Renal pelvis (tissue), 12 donors: Measurements from ENCODE around the gene DRC1. TPM values are rescaled to one million over a fixed set of nuclear protein-coding genes. Genes with fewer than 3 reads are reported as not detected.
"Not testable (repeated sequence)": the region's sequence is repeated elsewhere in the genome, so short reads cannot be mapped to it uniquely, and the experiment has no call there.

Experiments
- DNase-seq: peaks from one replicate; pipeline ENCODE4 v3.0.0-alpha.2; 2013
- long read RNA-seq, 16 experiments: transcript quantifications; one replicate each; lab custom pipeline, GENCODE V29; 2026
- polyA plus RNA-seq, 3 donors: library from polyadenylated mRNA; unstranded; fragments of 120-200 nt; gene quantifications; one replicate each; pipeline ENCODE4 v1.2.1, GENCODE V29; 2013; ENCODE audit not compliant: insufficient read length in 3 of 3

Gene DRC1
- polyA plus RNA-seq: 1 to 10 TPM; 1.8 to 4.6 (median 2.1) TPM
- long read RNA-seq, donor 1: 0 reads
- long read RNA-seq, donor 2: 0 reads
- long read RNA-seq, donor 3: 0 reads
- long read RNA-seq, donor 4, partial matches to known transcripts: 0 of 1 reads
- long read RNA-seq, donor 4, other reads (novel, unspliced or antisense): 0 of 1 reads
- long read RNA-seq, donor 5: 0 reads
- long read RNA-seq, donor 6: 0 reads
- long read RNA-seq, donor 7: 0 reads
- long read RNA-seq, donor 8: 0 reads
- long read RNA-seq, donor 9: 0 reads
- long read RNA-seq, donor 10: 0 reads
- long read RNA-seq, donor 11: 0 reads
- long read RNA-seq, donor 12: 0 reads
- long read RNA-seq, donor 13: 0 reads
- long read RNA-seq, donor 14: 0 reads
- long read RNA-seq, donor 15, partial matches to known transcripts: 0 of 1 reads
- long read RNA-seq, donor 15, other reads (novel, unspliced or antisense): 0 of 1 reads
- long read RNA-seq, donor 16, partial matches to known transcripts: 0 of 2 reads
- long read RNA-seq, donor 16, other reads (novel, unspliced or antisense): 0 of 2 reads

GRCh38 chr2:26401739-26402541 is at the start of gene DRC1:
Gene DRC1 (plus strand): TSS chr2:26401920. CDS start chr2:26401990, 70 bp downstream.
- peak; percentile 88 for DNase-seq

DNA sequence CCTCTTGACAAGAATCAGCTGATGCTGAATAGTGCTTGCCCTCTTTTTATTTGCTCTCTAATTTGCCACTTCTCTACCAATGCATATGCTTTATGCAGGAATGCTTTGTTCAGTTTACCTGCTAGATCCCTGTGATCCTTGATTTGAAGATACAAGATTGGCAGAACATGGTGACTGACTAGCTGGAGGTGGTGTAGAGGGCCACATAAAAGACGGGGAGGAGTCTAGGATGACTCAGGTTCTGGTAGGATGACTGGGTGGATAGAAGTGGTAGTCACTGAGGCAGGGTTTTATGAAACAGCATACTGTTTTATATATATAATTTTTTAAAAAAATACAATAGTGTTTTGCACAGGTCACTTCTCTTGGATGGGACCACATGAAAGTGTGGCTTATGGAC is 48.8 kb upstream of the DRC1 start:
- DNase-seq: no peak

GRCh38 chr2:26354469-26354868 is 47.3 kb upstream of the DRC1 start:
- DNase-seq: not testable (repeated sequence)

DNA sequence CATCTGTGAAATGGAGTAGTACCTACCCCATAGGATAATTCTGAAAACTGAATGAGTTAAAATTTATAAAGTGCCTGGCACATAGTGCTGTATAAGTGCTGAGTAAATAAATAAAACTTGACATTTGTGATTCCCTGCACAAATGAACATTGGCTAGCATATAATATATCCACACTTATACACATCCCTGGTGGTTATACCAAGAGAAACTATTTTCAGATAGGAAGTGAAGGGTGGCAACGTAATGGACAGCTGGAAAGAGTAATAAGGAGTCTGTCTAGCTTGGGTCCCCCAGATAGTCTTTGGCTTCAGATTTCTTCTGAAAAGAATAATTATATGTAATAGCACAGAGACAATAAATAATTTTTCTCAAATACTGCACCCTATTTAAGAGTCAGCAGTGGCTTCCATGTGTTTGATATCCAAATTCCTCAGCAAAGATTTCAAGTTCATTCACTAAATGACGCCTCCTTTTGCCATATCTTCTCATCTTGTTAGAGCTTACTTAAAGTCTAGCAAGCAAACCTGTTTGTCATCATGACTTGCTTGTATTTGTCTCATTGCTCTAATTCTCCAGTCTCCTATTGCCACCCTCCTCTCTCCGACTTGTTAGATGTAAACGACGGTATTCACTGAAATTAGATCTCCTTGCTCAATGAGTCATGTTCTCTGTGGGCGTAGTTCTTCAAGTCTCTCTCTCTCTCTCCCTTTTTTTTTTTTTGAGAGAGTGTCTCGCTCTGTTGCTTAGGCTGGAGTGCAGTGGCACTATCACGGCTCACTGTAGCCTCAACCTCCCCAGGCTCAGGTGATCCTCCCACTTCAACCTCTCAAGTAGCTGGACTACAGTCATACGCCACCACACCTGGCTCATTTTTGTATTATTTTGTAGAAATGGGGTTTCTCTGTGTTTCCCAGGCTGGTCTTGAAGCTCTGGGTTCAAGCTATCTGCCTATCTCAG is 46.4 kb upstream of the DRC1 start:
- DNase-seq: peak; percentile 84

DNA sequence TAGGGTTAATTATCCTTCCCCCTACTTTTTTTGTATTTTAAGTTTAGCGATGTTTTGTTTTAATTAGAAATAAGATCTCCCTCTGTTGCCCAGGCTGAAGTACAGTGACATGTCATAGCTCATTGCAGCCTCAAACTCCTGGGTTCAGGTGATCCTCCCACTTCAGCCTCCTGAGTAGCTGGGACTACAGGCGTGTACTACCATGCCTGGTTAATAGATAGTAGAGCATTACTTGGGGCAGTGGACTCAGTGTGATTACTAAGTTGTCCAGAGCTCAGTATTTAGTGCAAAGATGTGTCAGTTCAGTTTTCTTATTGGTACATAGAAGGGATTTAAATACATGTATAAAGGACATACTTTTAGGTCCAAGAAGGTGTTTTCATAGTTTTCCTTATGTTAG is 45.6 kb upstream of the DRC1 start:
- no peak for DNase-seq

GRCh38 chr2:26356771-26357170 is 44.9 kb upstream of the DRC1 start:
- no peak for DNase-seq

- no peak for DNase-seq
Measured at GRCh38 chr2:26359886-26360473, 41.7 kb upstream of the DRC1 start.

- no peak for DNase-seq
Measured at GRCh38 chr2:26363323-26363722, 38.4 kb upstream of the DRC1 start.

DNA sequence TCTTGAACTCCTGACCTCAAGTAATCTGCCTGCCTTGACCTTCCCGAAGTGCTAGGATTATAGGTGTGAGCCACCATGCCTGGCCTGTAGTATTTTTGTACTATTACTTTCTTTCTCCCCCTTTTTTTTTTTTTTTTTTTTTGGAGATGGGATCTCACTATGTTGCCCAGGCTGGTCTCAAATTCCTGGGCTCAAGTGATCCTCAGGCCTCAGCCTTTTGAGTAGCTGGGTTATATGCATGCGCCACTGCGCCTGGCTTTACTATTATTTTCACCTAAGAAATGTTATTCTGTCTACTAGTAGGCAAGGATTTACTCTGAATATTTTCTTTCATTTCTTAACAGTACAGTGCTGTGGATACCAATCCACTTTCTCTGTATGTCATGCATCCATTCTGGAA is 37.8 kb upstream of the DRC1 start:
- DNase-seq: no peak

DNA sequence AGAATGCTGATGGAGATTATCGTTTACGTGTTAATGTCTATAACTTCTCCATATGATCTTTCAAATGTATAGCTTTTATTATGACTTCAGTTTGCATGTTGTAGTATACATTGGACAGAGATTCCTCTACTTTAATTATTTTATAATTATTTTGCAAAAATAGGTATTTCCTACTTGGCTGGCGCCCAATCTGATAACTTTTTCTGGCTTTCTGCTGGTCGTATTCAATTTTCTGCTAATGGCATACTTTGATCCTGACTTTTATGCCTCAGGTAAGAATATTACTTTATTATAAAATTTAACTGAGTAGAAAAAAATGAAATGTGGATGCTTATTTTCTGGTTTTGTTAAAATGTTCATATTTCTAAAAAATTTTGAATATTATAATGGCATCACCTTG is 37.1 kb upstream of the DRC1 start:
- no peak for DNase-seq

GRCh38 chr2:26366957-26367356 is 34.8 kb upstream of the DRC1 start:
- DNase-seq: no peak

GRCh38 chr2:26369664-26370063 is 32.1 kb upstream of the DRC1 start:
- DNase-seq: not testable (repeated sequence)

DNA sequence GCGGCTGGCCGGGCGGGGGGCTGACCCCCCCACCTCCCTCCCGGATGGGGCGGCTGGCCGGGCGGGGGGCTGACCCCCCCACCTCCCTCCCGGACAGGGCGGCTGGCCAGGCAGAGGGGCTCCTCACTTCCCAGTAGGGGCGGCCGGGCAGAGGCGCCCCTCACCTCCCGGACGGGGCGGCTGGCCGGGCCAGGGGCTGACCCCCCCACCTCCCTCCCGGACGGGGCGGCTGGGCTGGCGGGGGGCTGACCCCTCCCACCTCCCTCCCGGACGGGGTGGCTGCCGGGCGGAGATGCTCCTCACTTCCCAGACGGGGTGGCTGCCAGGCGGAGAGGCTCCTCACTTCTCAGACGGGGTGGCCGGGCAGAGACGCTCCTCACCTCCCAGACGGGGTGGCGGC is 30.8 kb upstream of the DRC1 start:
- DNase-seq: not testable (repeated sequence)

DNA sequence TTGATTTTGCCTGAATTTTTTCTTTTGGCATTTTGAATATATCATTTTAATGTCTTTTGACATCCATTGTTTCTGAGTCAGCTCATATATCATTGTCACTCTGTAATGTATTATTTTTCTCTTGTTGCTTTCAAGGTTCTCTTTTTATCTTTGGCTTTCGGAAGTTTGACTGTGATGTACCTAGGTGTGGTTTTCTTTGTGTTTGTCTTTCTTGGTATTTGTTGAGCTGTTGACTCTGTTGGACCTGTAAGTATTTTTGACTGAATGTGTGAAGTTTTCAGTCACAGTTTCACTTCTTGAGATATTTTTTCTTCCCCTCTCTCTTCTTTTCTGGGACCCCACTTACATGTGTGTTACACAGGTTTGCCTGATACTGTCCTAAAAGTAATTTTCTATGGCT is 24.9 kb upstream of the DRC1 start:
- DNase-seq: no peak

DNA sequence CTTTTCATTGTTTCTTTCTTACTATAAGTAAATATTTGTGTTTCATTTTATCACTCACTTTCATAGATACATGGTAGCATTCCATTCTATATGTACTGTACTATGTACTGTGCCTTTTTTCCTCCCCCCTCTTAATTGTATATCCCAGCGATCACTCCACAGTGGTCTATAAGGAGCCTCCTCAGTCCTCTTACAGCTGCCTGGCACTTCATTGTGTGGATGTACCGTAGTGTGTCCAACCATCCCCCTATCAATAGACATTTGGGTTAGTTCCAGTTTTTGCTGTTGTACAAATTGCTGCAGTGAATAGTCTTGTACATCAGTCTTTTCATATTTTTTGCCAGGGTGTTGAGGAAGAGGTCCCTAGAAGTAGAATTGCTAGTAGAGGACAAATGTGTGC is 21.4 kb upstream of the DRC1 start:
- DNase-seq: no peak

DNA sequence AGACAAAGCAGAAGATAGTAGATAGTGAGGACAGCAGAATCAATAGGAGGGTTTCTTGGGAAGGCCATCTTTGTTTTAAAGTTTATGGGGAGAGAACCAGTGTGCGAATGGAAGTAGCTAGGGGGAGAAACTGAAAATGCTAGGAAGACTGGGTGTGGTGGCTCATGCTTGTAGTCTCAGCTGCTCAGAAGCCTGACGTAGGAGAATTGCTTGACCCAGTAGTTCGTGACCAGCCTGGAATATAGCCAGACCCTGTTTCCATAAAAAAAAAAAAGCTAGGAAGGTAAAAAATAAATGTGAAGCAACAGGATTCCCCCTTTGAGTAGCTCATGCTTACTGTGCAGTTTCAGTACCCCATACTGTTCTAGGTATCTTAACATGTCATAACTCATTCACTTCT is 19.2 kb upstream of the DRC1 start:
- DNase-seq: no peak

DNA sequence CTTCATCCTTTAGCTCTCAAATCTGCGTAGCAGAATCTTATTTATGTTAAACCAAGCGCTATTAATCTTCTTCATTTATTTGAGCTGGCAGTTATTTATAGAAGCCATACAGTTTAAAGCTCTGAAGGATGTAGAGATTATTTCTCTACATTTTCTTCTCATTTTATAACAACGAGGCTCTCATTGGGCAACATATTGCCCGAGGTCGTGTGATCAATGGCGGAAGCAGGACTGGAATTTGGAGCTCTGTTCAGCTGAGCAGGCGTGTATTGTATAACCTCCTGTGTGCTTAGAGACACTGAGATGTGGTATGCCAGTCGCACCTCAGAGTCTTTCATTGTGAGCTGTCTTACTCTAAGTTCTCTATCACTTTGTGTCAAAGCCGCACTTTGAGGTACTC is 17.5 kb upstream of the DRC1 start:
- no peak for DNase-seq

GRCh38 chr2:26384597-26384996 is 17.1 kb upstream of the DRC1 start:
- DNase-seq: no peak

DNA sequence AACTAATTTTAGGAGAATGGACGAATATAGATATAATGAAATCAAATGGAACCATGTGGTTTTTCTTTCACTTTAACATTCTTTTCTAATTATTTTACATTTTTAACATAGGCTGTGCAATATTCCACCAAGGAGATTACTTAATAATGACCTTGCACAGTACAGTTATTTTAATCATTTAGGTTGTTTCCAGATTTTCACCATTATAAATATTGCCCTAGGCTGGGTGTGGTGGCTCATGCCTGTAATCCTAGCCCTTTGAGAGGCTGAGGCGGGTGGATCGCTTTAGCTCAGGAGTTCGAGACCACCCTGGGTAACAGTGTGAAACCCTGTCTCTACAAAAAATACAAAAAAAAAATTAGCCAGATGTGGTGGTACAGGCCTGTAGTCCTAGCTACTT is 14.5 kb upstream of the DRC1 start:
- no peak for DNase-seq

DNA sequence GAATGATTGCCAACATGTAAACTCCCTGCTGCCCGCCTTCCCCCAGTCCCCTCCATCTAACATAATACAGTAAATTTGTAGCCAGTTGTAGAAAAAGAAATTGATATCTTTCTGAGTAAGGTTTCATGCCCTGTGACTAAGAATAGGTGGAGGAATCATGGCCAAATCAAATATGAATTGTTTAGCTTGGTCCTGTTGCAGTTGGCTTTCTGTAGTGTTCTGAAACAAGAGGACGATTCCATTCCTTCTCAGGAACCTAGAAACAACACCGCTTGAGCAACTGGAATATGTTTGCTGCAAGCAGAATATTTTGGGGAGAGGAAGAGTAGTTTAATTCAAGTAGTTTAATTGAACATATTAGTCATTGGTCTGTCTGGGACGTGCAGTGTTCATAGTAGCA is 7.0 kb upstream of the DRC1 start:
- DNase-seq: no peak

GRCh38 chr2:26395394-26395793 is 6.3 kb upstream of the DRC1 start:
- DNase-seq: no peak
